ENCODE data around the gene TEKT4. TPM values are rescaled to one million over a fixed set of nuclear protein-coding genes. Genes with fewer than 3 reads are reported as not detected.
"Not testable (repeated sequence)": the region's sequence is repeated elsewhere in the genome, so short reads cannot be mapped to it uniquely, and the experiment has no call there.

The TEKT4 gene
- total and polyA plus RNA-seq, 8 donors, result 0.14 TPM; not detected in 7

DNA sequence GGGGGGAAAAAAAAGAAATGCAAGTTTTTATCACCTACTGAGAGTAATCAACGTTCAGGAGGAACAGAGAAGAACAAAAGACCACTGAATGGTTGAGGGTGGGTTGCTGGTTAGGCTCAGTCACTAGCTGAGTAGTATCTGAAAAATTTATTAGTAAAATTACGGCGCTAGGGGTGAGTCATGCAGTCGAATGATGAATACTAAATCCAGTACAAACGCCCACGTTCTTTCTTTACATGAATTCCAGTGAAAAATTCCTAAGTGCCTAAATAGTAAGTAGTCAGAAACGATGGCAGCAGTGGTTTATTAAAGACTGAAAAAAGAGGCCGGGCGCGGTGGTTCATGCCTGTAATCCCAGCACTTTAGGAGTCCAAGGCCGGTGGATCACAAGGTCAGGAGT, 52.0 kb downstream of the TEKT4 start:
- FAIRE-seq (no peak), ATAC-seq (no peak), DNase-seq (no peak)
- Histone ChIP-seq H3K4me3 (no peak overlapping the region), H3K27me3 (peaks cover 0 to 7% (median 0%) of the 10 kb centered on the region in 4 donors), H3K27ac (no peak overlapping the region), H3K36me3 (no peaks in the 10 kb centered on the region), H3K4me1 (no peaks in the 10 kb centered on the region), H3K9me3 (no peaks in the 10 kb centered on the region)
- TF ChIP-seq, protein P1, sequence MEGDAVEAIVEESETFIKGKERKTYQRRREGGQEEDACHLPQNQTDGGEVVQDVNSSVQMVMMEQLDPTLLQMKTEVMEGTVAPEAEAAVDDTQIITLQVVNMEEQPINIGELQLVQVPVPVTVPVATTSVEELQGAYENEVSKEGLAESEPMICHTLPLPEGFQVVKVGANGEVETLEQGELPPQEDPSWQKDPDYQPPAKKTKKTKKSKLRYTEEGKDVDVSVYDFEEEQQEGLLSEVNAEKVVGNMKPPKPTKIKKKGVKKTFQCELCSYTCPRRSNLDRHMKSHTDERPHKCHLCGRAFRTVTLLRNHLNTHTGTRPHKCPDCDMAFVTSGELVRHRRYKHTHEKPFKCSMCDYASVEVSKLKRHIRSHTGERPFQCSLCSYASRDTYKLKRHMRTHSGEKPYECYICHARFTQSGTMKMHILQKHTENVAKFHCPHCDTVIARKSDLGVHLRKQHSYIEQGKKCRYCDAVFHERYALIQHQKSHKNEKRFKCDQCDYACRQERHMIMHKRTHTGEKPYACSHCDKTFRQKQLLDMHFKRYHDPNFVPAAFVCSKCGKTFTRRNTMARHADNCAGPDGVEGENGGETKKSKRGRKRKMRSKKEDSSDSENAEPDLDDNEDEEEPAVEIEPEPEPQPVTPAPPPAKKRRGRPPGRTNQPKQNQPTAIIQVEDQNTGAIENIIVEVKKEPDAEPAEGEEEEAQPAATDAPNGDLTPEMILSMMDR (IDR thresholded peaks at IDR 0.05), result no peak
- intact Hi-C loops (cut with DNase I), result no loop called here
- 62 to 70% methylated on average over 11 of the region's 11 CpGs for WGBS, 2 donors

DNA sequence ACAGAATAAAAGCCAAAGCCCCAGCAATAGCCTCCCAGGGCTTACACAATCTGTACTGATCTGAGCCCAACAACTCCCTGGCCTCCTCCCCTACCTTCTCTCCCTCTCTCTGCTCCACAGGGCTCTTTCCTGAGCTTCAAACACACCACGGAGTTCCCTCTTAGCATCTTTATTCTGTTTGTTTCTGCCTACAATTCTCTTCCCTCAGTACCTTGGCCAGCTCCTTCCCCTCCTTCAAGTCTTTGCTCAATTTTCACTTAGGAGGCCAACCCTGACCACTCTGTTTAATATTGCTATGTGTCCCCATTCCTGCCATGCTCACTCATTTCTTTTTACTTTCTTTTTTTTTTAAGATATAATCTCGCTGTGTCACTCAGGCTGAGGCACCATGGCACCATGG, 53.8 kb downstream of the TEKT4 start:
- H3K4me1 ChIP-seq; FAIRE-seq; DNase-seq; ATAC-seq; intact Hi-C loops (cut with DNase I); H3K36me3 ChIP-seq; H3K4me3 ChIP-seq; H3K27me3 ChIP-seq; H3K9me3 ChIP-seq; H3K27ac ChIP-seq: not testable (repeated sequence)
- 16 to 24% methylated on average over 2 of the region's 2 CpGs for WGBS, 2 donors

Other genes starting within 250 kb of the TEKT4 start
- 1 to 10 TPM in 1 of 6 donors, under 1 TPM in 4, not detected in 1; 0.25 to 1.2 (median 0.55) TPM for gene MAL, start 154.3 kb downstream of the TEKT4 start, total RNA-seq
- gene MAL, start 154.3 kb downstream of the TEKT4 start, polyA plus RNA-seq, result 1 to 10 TPM; 1.6 to 1.9 TPM